GM18870 (cell line): ENCODE data around the gene HILPDA.
A peak's percentile ranks its signal among the peaks of the same experiment; 100 is the strongest.
"Not testable (repeated sequence)": the region's sequence is repeated elsewhere in the genome, so short reads cannot be mapped to it uniquely, and the experiment has no call there.

Source experiments
- ATAC-seq: cut with Tn5 transposase; IDR thresholded peaks from one replicate; pipeline ENCODE4 v1.9.1; 2021; ENCODE audit warnings: moderate library complexity; ENCODE audit not compliant: unreplicated experiment

HILPDA gene

DNA sequence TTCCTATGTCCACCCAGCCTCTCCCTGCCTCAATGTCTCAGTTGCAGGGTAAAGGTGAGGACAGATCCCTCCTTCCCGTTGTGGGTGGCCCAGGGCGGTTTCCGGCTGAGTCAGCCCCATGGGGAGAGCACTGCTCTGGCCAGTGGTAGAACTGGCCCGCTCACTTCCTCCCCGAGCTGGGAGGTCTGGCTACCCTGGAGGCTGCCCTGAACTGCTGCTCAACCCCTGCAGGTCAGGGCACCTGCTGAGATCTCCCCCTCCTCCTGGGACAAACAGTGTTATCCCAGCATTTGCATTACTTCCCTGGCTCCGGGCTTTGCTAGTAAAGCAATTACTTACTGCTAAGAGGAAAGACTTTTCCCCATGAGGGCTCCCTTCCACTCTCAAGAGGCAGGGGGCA, 24.5 kb upstream of the HILPDA start:
- no peak for ATAC-seq

DNA sequence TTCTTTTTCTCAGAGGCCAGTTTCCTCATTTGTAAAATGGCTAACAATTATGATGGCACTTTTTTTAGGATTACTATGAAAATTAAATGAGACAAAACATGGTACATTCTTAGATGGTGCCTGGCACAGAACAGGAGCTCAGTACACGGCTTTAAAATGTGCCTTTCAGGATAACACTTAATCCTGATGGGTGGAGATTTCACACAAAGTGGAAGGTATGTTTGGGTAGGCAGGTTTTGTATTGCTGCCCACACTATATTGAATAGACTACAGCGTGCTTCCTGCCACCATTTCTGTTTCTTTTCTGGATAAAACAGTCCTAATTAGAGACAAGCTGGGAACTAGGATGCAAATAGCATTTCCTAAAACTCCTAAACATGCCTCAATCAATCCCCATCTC, 23.9 kb upstream of the HILPDA start:
- ATAC-seq: no peak

DNA sequence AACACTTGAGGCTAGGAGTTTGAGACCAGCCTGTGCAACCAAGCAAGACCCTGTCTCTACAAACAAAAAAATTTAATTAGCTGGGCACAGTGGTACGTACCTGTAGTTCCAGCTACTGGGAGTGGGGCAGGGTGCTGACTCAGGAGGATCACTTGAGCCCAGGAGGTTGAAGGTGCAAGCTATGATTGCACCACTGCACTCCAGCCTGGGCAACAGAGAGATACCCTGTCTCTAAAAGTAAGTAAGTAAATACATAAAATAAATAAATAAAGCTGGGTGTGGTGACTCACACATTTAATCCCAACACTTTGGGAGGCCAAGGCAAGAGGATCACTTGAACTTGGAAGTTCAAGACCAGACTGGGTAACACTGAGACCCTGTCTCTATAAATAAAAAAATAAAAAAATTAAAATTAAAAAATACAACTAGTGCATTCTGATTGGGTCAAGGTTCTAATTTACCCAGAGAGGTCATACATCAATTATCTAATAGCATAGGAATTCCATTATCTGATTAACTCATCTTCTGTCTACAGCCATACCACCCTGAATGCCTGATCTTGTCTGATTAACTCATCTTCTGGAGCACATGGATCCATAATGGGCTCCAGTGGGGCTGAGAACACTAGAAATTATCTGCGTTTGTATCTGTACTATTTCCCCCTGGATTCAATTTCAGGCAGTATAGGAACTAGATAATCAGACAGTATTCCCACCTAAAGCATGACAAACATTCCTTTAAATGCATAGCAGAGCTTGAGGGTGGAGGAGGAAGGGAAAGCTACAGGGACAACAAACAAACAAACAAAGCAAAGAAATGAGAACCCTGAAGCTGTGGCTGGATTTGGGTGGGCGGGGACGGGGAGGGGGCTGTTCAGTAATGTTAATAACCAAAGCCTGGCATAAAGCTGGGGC, 21.0 kb upstream of the HILPDA start:
- no peak for ATAC-seq

DNA sequence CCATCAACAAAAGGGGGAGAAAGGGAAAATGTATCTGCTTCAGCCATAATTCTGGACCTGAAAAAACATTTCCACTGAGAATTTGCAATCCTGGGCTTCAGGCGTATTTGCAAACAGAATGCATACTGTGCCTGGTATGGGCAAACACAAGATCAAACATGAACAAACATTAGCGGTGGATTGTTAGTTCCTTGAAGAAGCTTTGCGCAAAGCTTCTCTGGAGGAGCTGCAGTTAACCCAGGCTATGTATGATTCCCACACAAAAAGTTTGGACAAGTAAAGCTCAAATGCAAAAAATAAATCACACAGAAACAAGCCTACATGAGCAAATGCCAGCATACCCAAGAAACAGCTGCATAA, 20.4 kb upstream of the HILPDA start:
- no peak for ATAC-seq

DNA sequence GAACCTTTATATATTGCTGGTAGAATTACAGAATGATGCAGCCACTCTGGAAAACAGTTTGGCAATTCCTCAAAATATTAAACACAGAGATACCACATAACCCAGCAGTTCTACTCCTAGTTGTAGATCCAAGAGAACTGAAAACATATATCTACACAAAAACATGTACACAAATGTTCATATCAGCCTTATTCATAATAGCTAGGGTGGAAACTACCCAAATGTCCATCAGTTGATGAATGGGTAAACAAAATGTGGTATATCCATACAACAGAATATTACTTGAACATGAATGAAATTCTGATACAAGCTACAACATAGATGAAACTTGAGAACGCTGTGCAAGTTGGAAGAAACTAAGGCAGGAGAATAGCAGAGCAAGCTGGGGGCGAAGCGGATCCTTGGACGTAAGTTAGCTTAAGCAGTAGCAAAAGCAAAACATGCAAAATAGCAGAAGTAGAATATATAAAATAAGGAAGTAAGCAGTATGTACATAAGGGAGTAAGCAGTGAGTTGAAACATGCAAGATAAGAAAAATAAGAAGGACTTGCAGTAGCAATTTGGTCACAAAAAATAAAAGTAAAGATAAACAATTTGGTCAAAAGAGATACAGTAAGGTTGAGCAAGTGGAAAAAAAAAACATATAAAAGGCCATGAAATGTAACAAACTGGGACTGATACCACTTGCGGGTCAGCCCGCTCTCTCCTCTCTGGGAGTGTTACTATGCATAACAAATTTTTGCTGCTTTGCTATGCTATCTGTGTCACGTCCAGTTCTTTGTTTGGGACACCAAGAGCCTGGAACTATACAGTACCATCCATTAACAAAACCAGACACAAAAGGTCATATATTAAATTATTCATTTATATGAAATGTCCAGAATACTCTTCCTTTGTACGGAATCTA, 18.0 kb upstream of the HILPDA start:
- no peak for ATAC-seq

DNA sequence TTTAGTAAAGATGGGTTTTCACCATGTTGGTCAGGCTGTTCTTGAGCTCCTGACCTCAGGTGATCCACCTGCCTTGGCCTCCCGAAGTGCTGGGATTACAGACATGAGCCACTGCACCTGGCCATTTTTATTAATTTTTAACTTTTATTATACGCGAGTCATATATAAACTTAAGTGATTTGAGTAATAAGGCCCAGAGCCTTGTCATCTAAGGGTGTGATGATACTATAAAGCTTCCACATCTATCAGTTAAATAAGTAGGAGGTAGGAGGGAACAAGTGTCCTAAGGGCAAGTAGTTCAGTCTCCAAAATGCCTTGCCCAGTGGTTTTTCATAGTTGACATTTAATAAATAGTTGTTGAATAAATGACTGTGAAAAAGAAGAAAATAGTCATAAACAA, 13.3 kb upstream of the HILPDA start:
- ATAC-seq: no peak

DNA sequence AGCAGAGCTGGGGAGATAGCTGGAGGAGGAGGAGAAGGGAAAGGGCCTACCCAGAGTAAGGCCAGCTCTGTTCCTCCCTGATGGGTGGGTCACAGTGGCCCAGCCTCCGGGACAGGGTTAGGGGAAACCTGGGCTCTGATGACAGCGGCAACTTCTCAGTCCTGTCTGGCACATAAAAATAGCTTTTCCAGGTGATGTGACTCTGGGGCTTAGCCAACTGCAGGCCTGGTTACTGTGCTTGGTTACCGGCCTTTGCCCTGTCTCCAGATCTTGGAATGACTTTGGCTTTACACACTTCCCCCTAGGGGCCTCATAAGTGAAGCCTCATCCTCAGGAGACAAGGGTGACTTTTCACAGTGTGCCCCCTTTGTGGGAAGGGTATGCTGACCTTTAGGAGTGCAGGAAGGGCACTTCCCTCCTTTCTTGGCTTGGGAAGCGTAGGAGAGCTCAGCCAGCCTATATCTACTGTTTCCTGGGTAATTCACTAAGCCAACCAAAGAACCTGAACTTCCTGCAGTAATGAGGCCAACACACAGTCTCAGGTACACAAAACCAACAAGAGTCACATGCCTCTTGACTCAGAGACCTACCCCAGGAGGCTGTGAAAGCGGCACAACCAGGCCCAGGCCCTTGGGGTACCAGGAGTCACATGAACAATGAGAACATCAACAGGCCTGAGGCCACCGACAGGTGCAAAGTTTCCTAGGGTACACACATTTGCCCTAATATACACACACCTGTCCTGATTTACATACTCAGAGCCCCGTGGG, 11.7 kb upstream of the HILPDA start:
- no peak for ATAC-seq

DNA sequence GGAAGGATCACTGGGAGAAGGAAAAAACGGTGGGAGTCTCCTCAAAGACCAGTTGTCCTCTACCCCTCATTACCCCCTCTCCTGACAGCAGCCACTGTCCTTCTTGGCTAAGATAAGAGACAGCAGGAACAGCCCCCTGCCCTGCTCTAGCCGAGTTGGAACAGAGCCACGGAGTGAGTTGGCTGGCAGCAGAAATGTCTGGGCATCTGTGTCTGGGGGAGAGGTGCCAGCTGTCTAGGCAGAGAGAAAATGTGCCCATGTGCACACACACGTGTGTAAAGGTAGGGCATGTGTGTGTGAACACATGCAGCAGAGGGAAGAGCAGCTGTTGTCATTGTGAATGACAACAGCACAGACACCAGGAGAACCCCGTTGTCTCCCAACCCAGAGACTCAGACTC, 9.4 kb upstream of the HILPDA start:
- ATAC-seq: no peak

DNA sequence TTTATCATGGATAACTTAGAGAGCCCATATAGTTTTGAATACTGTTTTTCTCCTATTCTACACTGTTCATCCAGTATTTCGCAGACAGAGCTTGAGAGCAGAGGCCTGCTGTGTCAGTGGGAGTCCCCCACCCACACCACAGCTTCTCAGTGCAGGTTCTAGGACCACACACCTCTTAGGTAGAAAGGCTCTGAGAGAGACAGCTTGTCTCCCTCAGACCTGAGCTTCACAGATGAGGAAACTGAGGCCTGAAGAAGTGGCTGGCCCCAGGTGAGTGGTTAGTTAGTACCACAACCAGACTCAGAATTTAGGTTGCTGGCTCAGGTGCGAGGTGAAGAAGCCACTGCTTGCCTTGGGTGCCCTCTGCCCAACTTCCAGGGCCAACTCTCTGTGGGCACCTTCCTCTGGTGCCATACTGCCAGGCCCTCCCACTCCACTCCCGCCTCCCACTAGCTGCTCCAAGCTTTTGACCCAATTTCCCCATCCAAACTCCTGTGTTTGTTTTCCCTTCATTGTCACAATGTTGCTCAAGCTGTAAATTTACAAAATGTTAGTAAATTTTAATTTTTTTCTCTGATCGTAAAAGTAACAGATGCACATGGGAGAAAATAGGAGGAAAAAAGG, 7.6 kb upstream of the HILPDA start:
- no peak for ATAC-seq

DNA sequence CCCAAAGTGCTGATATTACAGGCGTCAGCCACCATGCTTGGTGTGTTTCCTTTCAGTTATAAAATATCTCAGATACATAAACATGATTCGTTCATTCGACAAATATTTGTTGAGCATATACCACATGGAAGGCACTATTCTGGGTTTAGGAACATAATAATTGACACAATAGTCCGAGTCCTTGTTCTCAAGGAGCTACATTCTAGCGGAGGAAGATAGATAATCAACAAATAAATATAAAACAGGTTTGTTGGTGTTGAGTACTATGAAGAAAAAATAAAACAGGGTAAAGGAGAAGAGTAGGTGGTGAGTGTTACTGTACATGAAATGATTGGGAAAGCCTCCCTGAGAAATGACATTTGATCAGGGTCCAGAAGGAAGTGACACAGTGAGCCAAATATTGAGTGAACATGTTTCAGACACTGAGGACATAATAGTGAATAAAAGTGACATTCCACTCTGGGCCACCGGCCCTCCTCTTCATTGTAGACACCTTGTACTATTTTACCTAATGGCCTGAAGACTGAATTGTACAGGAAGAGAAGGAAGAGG, 6.9 kb upstream of the HILPDA start:
- no peak for ATAC-seq

DNA sequence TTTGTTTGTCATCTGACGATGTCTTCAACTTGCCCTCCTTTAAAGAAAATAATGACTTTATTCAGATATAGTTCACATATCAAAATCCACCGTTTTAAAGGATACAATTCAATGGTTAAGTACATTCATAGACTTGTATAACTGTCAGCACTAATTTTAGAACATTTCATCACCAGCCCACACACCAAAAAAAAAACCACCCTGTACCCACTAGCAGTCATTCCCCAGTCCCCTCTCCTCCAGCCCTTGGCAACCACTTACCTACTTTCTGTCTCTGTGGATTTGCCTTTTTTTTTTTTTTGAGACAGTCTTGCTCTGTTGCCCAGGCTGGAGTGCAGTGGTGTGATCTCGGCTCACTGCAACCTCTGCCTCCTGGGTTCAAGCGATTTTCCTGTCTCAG, 5.3 kb upstream of the HILPDA start:
- ATAC-seq: no peak

DNA sequence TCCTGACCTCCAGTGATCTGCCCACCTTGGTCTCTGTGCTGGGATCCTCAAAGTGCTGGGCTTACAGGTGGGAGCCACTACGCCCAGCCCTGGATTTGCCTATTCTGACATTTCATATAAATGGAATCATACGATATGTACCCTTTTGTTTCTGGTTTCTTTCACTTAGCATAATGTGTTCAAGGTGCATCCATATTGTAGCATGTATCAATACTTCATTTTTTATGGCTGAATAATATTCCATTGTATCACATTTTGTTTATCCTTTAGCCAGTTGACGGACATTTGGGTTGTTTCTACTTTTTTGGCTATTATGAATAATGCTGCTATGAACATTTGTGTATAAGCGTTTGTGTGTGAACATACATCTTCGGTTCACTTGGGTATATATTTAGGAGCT, 4.8 kb upstream of the HILPDA start:
- no peak for ATAC-seq

DNA sequence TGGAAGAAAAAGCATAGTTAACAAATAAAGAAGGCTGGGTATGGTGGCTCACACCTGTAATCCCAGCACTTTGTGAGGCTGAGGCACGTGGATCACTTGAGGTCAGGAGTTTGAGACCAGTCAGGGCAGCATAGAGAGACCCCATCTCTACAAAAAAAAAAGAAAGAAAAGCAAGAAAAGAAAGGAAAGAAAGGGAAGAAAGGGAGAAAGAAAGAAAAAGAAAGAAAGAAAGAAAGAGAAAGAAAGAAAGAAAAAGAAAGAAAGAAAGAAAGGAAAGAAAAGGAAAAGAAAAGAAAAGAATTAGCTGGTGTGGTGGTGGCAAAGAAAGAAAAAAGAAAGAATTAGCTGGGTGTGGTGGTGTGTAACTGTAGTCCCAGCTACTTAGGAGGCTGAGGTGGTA, 3.1 kb upstream of the HILPDA start:
- no peak for ATAC-seq

DNA sequence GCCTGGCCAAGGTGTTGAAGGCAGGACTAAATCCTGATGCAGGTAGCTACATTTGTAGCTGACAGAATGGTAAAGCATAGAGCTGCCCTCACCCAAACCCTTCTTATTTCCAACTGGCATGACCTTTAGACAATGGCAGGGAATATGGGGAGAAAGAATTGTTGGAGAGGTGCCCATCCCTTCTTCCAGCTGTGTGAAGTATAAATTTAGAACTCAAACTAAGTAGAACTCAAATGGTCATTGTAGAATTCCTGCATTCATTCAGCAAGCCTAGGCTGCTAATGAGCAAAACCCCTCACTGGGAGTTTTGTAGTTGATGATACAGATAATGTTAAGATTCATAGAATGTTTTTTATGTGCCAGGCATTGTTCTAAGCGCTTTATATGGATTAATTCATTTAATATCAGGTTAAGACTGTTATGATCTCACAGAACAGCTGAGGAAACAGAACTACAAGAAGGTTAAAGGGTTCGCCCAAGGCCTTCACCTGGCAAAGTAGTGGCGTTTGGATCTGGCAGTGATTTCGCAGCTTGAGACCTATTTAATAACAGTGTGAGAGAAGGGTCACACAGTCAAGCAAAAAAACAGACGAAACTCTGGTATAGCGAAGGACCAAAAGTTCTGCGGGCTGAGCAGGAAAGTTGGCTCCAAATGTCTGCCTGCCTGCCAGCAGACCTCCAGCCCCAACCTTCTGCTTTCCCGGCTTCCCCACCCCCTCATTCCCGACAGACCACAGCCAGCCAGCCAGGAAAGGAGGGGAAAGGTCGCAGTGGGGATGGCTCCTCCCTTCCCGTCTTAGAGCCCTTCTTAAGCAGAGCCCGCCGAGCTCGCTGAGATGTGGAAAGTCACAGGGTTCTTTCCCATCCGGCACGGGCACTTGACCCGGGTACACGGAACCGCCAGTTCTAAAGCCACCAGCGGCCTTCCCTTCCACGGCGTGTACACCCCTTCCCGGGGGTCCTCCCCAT, 1.6 kb upstream of the HILPDA start:
- no peak for ATAC-seq

DNA sequence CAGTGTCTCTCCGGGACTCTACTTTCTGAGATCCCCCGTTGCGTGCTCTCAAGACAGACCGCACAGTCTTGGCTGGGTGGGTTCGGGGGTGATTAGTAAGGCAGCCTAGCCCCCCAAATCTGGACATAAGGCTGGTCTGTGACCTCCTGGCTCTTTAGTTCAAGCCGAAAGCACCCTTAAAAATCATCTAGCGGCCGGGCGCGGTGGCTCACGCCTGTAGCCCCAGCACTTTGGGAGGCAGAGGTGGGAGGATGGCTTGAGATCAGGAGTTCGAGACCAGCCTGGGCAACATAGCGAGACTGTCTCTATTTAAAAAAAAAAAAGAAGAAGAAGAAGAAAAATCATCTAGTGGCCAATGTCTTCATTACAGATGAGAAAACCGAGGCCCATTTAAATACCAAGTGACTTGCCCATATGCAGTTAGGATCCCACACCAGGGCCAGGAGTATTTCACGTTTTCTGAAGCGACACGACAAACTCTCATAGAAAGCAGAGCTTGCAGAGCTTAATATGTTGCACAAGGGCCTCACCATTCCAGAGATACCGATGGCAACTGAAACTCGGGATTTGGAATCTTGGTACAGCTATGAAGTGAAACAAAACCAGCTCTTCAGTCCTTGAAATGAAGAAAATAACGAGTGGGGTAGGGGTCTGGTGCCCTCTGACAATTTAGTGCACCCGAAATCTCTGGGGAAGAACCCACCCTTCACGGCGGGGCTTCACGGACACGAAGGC, 703 bp upstream of the HILPDA start:
- no peak for ATAC-seq

DNA sequence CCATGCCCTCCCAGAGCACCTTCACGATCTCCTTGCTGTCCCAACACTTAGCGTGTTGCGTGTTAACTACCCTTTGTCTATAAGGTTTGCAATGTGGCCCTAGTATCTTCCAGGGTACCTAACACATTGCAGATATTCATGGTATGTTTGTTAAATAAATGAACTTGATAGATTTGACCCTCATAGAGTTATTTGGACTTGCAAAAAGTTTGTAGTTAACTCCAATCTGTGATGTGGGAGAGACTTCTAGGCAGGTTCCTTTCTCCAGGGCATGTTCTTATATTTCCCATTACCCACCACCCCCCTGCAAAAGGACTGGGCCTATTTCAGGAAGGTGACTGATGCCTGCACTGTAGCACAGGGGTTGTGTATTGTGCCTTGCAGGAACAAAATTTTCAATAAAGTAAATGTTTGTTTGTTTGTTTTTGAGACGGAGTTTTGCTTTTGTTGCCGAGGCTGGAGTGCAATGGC, 612 bp downstream of the HILPDA start:
- peak; percentile 6 for ATAC-seq

DNA sequence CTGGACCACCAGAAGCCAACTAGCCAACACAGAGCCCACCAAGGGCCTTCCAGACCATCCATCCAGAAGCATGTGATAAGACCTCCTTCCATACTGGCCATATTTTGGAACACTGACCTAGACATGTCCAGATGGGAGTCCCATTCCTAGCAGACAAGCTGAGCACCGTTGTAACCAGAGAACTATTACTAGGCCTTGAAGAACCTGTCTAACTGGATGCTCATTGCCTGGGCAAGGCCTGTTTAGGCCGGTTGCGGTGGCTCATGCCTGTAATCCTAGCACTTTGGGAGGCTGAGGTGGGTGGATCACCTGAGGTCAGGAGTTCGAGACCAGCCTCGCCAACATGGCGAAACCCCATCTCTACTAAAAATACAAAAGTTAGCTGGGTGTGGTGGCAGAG, 1.7 kb downstream of the HILPDA start:
- not testable (repeated sequence) for ATAC-seq

DNA sequence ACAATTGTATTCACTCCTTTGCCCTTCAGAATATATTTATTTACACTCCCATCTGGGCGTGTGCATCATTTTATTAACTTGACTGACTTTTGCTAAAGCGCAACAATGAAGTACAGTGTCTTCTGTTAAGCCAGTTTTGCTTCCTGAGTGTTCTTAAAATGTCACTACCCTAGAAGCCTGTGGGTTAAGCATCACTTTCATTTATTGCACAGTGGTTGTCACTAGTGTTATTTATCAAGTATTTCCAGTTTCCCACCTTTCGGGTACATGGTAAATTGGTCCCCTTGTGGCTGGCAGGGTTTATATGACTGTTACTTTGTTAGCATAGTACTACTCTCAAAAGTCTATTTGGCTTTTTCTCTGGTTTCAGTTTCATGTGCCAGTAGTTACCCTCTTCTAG, 3.3 kb downstream of the HILPDA start:
- peak; percentile 45 for ATAC-seq
